Ectodermal cell (in vitro differentiated cells): Measurements from ENCODE around the gene ABCA7.

Source experiments
- H3K27ac ChIP-seq: 2 replicates; pipeline ENCODE4 v1.7.0; 2013; ENCODE audit warnings: mild to moderate bottlenecking, low read depth, low read length; ENCODE audit not compliant: insufficient read depth, poor library complexity, severe bottlenecking
- H3K27me3 ChIP-seq: 2 replicates; pipeline ENCODE4 v1.7.0; 2013; ENCODE audit warnings: mild to moderate bottlenecking, low read length; ENCODE audit not compliant: insufficient read depth, control insufficient read depth, poor library complexity, severe bottlenecking
- H3K36me3 ChIP-seq: one replicate; pipeline ENCODE4 v1.7.0; 2013; ENCODE audit warnings: low read length; ENCODE audit not compliant: control insufficient read depth, insufficient read depth
- H3K4me1 ChIP-seq: one replicate; pipeline ENCODE4 v1.7.0; 2013; ENCODE audit warnings: low read length; ENCODE audit not compliant: control insufficient read depth, insufficient read depth
- H3K4me3 ChIP-seq: 2 replicates; pipeline ENCODE4 v1.7.0; 2013; ENCODE audit warnings: low read depth, low read length, control low read depth; ENCODE audit not compliant: insufficient read depth
- H3K9me3 ChIP-seq: 2 replicates; pipeline ENCODE4 v1.7.0; 2013; ENCODE audit warnings: mild to moderate bottlenecking, low read length, moderate library complexity; ENCODE audit not compliant: control insufficient read depth
- WGBS, 2 experiments: methylation state at CpG; one replicate each; pipeline ENCODE4 v1.1.7; 2013; ENCODE audit warnings: missing lambda C conversion rate in 2 of 2; 5-methylcytosine and 5-hydroxymethylcytosine counted together

Gene ABCA7

GRCh38 chr19:1073063-1073955, 33.4 kb downstream of the ABCA7 start:
- Histone ChIP-seq H3K9me3 (no peaks in the 10 kb centered on the region), H3K4me3 (no peak overlapping the region)
- 91 to 93% methylated on average over 30 of the region's 30 CpGs for WGBS, 2 experiments

GRCh38 chr19:1073956-1074517, 34.1 kb downstream of the ABCA7 start:
- Histone ChIP-seq H3K27me3 (peaks cover 31% of the 10 kb centered on the region), H3K4me3 (no peak overlapping the region), H3K36me3 (peaks cover 4% of the 10 kb centered on the region), H3K9me3 (no peaks in the 10 kb centered on the region), H3K27ac (no peak overlapping the region), H3K4me1 (no peaks in the 10 kb centered on the region)
- WGBS, 2 experiments: 93% methylated on average over 28 of the region's 28 CpGs

More at GRCh38 chr19:1073063-1073955, 33.4 kb downstream of the ABCA7 start:
- Histone ChIP-seq H3K4me1 (no peaks in the 10 kb centered on the region), H3K36me3 (peaks cover 4% of the 10 kb centered on the region), H3K27me3 (peaks cover 39% of the 10 kb centered on the region), H3K27ac (no peak overlapping the region)

GRCh38 chr19:1074544-1075283, 34.8 kb downstream of the ABCA7 start:
- Histone ChIP-seq H3K9me3 (no peaks in the 10 kb centered on the region), H3K27me3 (peaks cover 25% of the 10 kb centered on the region)
- 96% methylated on average over 54 of the region's 54 CpGs for WGBS, 2 experiments

GRCh38 chr19:1076046-1076386, 36.1 kb downstream of the ABCA7 start:
- no peak overlapping the region for H3K4me3 ChIP-seq
- peaks cover 12% of the 10 kb centered on the region for H3K27me3 ChIP-seq
- no peak overlapping the region for H3K27ac ChIP-seq
- peaks cover 9% of the 10 kb centered on the region for H3K36me3 ChIP-seq
- no peaks in the 10 kb centered on the region for H3K9me3 ChIP-seq
- 94 to 95% methylated on average over 4 of the region's 4 CpGs for WGBS, 2 experiments
- H3K4me1 ChIP-seq: no peaks in the 10 kb centered on the region

More at GRCh38 chr19:1074544-1075283, 34.8 kb downstream of the ABCA7 start:
- H3K4me3 ChIP-seq: no peak overlapping the region
- H3K4me1 ChIP-seq: no peaks in the 10 kb centered on the region
- peaks cover 4% of the 10 kb centered on the region for H3K36me3 ChIP-seq
- no peak overlapping the region for H3K27ac ChIP-seq

GRCh38 chr19:1076951-1077350, 37.0 kb downstream of the ABCA7 start:
- H3K9me3 ChIP-seq: no peaks in the 10 kb centered on the region
- H3K4me1 ChIP-seq: peaks cover 3% of the 10 kb centered on the region
- no peak overlapping the region for H3K27ac ChIP-seq
- 91 to 95% methylated on average over 16 of the region's 16 CpGs for WGBS, 2 experiments
- H3K36me3 ChIP-seq: peaks cover 9% of the 10 kb centered on the region
- H3K27me3 ChIP-seq: peaks cover 2% of the 10 kb centered on the region
- no peak overlapping the region for H3K4me3 ChIP-seq

GRCh38 chr19:1079566-1080111, 39.7 kb downstream of the ABCA7 start:
- Histone ChIP-seq H3K36me3 (peaks cover 9% of the 10 kb centered on the region), H3K27me3 (no peaks in the 10 kb centered on the region)
- 93 to 94% methylated on average over 45 of the region's 45 CpGs for WGBS, 2 experiments

GRCh38 chr19:1080360-1081161, 40.7 kb downstream of the ABCA7 start:
- Histone ChIP-seq H3K4me3 (no peak overlapping the region), H3K36me3 (peaks cover 8% of the 10 kb centered on the region), H3K27ac (no peak overlapping the region), H3K4me1 (peaks cover 3% of the 10 kb centered on the region), H3K27me3 (no peaks in the 10 kb centered on the region), H3K9me3 (no peaks in the 10 kb centered on the region)
- WGBS, 2 experiments: 96% methylated on average over 50 of the region's 50 CpGs

More at GRCh38 chr19:1079566-1080111, 39.7 kb downstream of the ABCA7 start:
- H3K4me1 ChIP-seq: peaks cover 3% of the 10 kb centered on the region
- H3K27ac ChIP-seq: no peak overlapping the region
- H3K9me3 ChIP-seq: no peaks in the 10 kb centered on the region
- no peak overlapping the region for H3K4me3 ChIP-seq

GRCh38 chr19:1081301-1082164, 41.6 kb downstream of the ABCA7 start:
- H3K4me1 ChIP-seq: peaks cover 3% of the 10 kb centered on the region
- H3K36me3 ChIP-seq: peaks cover 8% of the 10 kb centered on the region
- no peaks in the 10 kb centered on the region for H3K27me3 ChIP-seq
- H3K4me3 ChIP-seq: no peak overlapping the region
- H3K27ac ChIP-seq: no peak overlapping the region
- no peaks in the 10 kb centered on the region for H3K9me3 ChIP-seq
- 87 to 88% methylated on average over 58 of the region's 58 CpGs for WGBS, 2 experiments
